HG03442 (cell line): ENCODE measurements around the gene CRABP1.

ENCODE experiments used
- ATAC-seq: cut with Tn5 transposase; IDR thresholded peaks from one replicate; pipeline ENCODE4 v1.9.1; 2021; ENCODE audit warnings: mild to moderate bottlenecking, moderate library complexity; ENCODE audit not compliant: unreplicated experiment

The CRABP1 gene

GRCh38 chr15:78343276-78344060, 3.3 kb downstream of the CRABP1 start:
- no peak for ATAC-seq

- ATAC-seq: no peak
Observed at GRCh38 chr15:78345396-78346125, 5.4 kb downstream of the CRABP1 start.

- no peak for ATAC-seq
Observed at GRCh38 chr15:78347586-78348543, 7.7 kb downstream of the CRABP1 start.

- no peak for ATAC-seq
Observed at GRCh38 chr15:78350058-78350457, 9.9 kb downstream of the CRABP1 start.

- ATAC-seq: no peak
Observed at GRCh38 chr15:78351539-78351938, 11.4 kb downstream of the CRABP1 start.

- ATAC-seq: no peak
Observed at GRCh38 chr15:78353093-78353492, 12.9 kb downstream of the CRABP1 start.

GRCh38 chr15:78355177-78355576, 15.0 kb downstream of the CRABP1 start:
- no peak for ATAC-seq

- no peak for ATAC-seq
Observed at GRCh38 chr15:78358102-78358870, 18.1 kb downstream of the CRABP1 start.

GRCh38 chr15:78359041-78359808, 19.1 kb downstream of the CRABP1 start:
- ATAC-seq: no peak

- ATAC-seq: no peak
Observed at GRCh38 chr15:78360367-78360801, 20.2 kb downstream of the CRABP1 start.

GRCh38 chr15:78360958-78361718, 21.0 kb downstream of the CRABP1 start:
- no peak for ATAC-seq

- ATAC-seq: no peak
Observed at GRCh38 chr15:78361771-78362506, 21.8 kb downstream of the CRABP1 start.

GRCh38 chr15:78362716-78363380, 22.7 kb downstream of the CRABP1 start:
- no peak for ATAC-seq

- no peak for ATAC-seq
Observed at GRCh38 chr15:78363381-78363734, 23.2 kb downstream of the CRABP1 start.

- no peak for ATAC-seq
Observed at GRCh38 chr15:78364233-78364632, 24.1 kb downstream of the CRABP1 start.

GRCh38 chr15:78365917-78366316, 25.8 kb downstream of the CRABP1 start:
- no peak for ATAC-seq

- ATAC-seq: no peak
Observed at GRCh38 chr15:78366342-78366741, 26.2 kb downstream of the CRABP1 start.

- no peak for ATAC-seq
Observed at GRCh38 chr15:78368651-78369050, 28.5 kb downstream of the CRABP1 start.
